NCI-H460 (cell line): ENCODE measurements around the gene ARF1. TPM values are rescaled to one million over a fixed set of nuclear protein-coding genes. Genes with fewer than 3 reads are reported as not detected.

Experiments
- DNase-seq: peaks from one replicate; pipeline ENCODE4 v3.0.0-alpha.2; 2016; ENCODE audit warnings: low read depth; ENCODE audit errors: extremely low read depth
- polyA plus RNA-seq: library from polyadenylated mRNA; depleted of rRNA; stranded (reverse); fragments of >200 nt; gene quantifications from 2 replicates; pipeline ENCODE4 v1.2.3, GENCODE V29; 2014; cell fraction: nucleus; rRNA removed
- total RNA-seq: library from RNA; depleted of rRNA; stranded (reverse); fragments of >200 nt; shearing (Covaris generic); gene quantifications from 2 replicates; pipeline ENCODE4 v1.2.3, GENCODE V29; 2014; rRNA removed

The ARF1 gene
- total RNA-seq = 318 and 373 TPM in 2 replicates
- 199 and 245 TPM in 2 replicates for polyA plus RNA-seq

DNA sequence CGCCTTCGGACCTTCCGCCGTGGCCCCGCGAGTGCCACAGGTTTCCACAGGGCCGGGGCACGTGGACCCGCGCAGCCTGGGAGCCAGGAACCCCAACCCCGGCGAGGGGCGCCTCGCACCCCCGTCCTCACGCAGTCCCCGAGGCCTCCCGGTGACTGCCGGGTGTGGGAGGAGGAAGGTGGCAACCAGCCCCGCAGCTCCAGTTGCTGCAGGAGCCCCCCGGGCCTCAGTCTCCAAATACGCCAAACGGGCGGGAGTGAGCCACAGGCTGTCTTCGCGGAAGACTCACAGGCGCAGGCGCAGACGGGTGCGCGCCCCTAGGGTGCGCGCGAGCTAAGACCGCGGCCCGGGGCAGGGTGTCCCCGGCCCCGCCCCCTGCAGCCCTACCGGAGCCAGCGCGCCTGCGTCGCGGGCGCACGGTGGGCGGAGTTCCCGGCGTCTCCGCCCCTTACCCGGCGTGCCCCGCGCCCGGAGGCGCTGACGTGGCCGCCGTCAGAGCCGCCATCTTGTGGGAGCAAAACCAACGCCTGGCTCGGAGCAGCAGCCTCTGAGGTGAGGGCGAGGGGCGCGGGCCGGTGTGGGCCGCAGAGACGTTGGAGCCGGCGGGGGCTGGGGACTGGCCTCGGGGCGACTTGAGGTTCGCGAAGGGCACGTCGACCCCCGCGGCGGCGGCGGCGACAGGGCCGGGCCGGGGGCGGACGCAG is at the start of gene ARF1:
TSS of gene ARF1 (plus strand) at position 495 of the 704 bp plus-strand sequence. CDS start 14,407 bp downstream, outside the sequence.
- DNase-seq = peak; percentile 97

DNA sequence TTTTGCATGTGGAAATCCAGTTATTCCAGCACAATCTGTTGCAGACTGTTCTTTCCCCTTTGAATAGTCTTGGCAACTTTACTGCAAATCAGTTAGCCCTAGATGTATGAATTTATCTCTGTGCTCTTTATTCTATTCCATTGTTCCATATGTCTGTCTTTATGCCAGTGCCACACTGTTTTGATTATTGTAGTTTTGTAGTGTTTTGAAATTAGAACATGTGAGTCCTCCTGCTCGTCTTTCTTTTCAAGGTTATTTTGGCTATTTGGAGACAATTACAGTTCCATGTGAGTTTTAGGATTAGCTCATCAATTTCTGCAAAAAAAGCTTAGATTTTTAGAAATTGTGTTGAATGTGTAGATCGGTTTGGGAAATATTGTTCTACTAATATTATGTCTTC is 49.1 kb upstream of the ARF1 start:
- DNase-seq = no peak

DNA sequence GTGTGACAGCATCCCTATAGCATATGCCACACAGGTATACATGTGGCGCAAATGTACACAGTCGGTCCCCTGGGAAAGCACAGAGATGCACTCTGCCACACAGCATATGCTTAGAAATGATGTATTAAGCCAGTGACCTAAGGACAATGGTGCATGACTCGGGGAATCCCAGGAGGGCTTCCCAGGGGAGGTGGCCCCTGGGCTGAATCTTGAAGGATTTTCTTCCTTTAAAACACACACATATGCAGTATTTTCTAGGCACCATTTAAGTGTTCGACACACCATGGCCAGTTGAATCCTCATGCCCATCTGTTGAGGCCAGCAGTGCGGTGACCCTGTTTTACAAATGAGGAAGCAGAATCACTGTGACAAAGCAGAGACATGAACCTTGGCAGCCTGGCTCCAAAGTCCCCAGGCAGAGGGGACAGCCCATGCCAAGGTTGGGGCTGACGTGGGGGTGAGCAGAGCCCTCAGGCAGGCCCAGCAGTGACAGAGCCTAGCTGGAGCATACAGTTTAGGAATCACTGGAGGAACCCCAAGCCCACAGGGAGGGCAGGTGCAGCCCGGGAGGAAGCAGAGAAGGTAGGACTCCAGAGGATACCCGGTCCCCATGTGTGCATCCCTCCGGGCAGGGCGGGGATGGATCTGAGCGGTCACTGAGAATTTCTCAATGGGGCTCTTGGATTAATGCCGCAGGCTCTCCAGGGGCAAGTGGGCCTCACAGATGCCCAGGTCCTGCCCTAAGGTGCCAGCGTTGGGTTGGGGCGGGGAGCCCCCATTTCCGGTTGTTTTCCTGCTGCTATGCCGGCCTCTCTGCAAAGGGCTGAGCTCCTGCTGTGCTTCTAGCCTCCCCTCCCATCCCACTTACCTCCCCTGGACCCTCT is 47.3 kb upstream of the ARF1 start:
- DNase-seq = no peak

DNA sequence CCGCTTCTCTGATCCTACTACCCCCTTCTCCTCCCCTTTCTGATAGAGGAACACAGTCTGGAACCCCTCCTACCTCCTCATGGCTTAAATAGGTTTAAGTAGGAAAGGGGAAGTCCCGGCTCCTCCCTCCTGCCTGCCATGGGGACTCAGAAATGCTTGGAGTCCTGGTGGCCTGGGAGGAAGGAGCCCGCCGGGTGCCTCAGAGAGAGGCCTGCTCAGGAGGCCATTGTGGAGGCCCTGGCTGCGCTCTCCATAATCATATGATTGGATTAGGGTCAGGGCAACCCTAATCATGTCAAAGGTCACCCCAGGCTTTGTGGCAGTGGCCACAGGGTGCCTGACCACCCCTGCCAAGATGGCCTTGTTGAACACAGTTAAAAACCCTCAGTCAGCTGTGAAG is 46.7 kb upstream of the ARF1 start:
- DNase-seq = no peak

DNA sequence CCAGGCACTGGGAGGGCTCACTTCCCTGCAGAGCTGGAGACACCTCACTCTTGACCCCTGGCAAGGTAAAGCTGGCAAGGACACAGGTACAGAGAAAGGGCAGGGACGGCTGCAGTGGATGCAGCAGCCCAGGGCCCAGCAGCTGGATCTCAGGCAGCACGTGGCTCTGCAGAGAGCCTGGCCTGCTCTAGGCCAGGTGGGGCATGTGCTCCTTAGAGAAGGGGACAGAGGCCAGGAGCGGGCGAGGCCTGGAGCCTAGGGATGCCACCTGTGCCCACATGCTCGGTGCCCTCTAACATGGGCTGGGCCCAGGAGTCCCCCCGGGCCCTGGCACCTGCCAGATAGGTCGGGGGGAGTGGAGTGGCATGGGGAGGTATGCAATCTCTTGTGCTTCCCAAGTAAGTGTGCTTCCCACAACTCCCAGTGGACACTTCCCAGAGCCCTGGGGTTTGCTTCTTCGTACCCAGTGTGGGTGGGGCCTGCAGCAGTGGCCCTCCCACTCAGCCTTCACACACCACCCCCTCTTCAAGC is 45.7 kb upstream of the ARF1 start:
- DNase-seq = no peak

DNA sequence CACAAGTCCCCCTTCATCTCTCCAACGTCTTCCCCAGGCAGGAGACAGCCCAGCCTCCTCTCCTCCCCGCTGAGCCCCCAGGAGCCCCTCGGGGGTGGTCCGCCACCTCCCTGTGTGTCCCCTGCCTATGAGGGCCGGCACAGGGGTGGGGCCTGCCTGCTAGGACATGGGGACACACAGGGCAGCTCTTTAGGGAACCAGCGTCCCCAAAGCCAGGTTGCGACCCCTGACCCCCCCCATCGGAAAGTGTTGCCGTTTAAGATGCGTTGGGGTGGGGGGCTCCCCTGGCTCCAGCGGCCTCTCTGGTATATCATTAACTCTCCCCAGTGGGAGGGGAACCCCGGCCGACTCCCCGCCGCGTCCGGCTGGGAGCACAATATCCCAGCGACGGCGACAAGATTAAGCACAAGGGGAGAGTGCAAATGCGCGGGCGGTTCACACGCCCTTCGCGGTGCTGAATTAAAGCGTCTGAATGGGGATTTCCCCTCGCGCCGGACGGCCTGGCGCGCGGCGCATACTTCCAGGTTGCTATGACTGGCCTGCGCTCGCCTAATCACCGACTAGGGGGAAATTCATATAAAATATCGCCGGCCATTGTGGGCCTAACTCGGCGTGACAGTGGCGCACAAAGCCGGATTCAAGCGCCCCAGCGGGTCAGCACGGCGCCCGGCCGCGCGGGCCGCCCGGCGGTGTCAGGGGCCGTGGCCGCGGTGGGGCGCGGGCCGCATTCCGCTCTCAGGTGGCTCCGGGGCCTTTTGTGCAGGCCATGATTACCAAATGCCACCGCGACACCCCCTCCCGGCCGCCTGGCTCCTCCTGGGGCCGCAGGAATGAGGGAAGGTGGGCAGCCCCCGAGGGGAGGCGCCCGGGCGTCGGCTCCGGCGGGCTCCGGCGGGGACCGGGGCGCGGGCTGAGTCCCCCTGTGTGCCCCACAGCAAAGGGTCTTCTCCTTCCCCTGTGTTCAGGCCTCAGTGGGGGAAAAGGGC is 44.8 kb upstream of the ARF1 start:
- no peak for DNase-seq

DNA sequence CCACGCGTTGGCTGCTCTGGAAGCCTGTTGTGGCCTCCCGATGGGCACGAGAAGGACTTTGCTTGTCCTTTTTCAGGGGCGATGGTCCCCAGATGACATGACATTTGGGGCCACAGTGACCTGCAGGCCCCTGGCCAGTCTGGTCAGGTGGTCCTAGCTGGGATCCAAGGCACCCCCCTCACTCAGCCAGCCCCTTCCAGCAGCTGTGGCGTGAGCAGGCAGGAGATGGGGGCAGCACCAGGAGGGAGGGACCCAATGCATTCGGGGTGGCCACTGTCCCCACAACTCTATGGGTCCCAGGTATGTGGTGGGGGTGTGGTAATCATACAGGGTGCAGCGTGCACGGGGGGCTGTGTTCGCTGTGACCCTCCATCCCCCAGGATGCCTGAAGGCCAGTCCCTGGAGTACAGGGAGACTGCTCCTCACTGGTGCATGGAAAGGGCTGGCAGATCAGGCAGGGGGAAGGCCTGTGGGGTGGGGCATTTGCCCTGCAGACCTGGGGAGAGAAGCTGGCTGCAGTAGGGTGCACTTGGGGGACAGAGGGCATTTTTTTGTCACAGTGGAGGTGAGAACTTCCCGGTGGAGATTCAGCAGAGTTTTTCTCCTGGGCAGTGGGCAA is 44.0 kb upstream of the ARF1 start:
- DNase-seq = no peak

DNA sequence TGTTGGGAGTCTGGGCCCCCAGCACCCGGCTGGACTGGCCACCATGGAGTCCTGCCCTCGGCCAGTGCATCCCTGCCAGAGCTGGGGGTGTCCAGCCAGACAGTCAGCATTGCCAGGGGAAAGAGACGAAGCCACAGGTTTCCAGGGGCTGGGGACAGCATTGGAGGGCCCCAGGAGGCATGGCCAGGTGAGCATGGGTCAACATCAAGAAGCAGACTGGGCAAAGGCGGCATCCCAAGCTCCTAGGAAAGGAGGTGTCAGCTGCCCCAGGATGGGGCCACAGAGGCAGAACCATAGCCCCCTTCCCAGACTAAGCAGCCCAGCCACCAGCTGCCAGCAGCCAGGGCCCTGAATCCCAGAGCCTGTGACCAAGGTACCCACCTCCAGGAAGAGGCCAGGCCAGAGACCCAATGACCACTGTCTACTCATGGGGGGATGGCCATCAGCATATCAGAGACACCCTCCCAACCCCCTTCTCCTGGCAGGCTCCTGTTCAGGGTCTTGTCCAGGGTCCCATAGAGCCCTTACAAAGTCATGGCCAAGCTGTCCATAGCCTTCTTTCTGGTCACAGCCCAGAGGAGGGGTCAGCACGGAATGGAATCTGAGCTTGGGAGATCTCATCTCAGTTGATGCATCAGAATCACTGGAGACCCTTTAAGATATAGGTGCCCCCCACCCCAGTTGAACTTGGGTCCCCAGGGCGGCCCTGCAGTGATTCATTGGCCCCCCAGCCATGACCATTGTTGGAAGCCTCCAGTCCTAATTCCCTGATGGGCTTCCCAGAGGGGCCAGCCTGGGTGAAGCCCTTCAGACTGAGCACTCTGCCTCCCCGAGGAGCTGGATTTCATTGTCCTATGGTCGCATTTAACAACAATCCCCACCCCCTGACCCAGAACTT is 43.3 kb upstream of the ARF1 start:
- no peak for DNase-seq

DNA sequence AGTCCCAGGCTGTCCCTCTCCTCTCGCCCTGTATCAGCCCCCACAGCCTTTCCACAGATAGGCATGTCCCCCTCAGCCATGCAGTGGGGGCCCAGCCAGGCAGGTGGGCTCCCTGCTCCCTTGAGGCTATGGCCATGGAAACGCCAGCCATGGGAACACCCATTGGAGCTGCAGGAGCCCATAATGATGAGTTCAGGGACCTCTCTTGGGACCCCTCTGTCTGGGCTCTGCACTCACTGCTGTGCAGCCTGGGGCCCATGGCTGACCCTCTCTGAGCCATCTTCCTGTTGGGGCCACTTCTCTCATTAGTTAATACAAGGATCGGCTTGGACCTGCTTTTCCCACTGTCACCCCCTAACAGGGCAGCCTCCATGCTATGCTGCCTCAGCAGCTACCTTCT is 42.5 kb upstream of the ARF1 start:
- DNase-seq = no peak

DNA sequence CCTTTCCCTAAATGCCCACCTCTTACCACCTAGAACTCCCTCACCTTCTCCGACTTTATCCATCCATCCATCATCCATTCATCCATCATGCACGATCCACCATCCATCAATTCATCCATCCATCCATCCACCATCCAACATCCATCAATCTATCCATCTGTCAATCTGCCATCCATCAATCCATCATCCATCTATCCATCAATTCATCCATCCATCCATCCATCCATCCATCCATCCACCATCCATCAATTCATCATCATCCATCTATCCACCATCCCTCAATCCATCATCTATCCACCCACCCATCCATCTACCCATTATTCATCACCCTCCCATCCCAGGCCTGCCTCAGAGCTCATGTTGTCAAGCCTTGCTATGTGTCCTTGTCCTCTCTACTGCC is 41.2 kb upstream of the ARF1 start:
- no peak for DNase-seq

DNA sequence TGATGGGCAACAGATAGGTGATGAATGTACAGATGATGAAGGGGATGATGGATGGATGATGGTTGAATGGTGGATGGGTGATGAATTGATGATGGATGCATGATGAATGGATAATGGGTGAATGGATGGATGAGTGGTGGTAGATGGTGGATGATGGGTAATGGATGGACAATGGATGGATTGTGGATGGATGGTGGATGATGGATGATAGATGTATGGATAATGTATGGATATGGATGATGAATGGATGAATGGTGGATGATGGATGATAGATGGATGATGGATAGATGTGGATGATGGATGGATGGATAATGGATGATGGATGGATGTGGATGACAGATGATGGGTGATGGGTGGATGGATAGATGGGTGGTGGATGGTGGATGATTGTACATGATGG is 40.0 kb upstream of the ARF1 start:
- no peak for DNase-seq

DNA sequence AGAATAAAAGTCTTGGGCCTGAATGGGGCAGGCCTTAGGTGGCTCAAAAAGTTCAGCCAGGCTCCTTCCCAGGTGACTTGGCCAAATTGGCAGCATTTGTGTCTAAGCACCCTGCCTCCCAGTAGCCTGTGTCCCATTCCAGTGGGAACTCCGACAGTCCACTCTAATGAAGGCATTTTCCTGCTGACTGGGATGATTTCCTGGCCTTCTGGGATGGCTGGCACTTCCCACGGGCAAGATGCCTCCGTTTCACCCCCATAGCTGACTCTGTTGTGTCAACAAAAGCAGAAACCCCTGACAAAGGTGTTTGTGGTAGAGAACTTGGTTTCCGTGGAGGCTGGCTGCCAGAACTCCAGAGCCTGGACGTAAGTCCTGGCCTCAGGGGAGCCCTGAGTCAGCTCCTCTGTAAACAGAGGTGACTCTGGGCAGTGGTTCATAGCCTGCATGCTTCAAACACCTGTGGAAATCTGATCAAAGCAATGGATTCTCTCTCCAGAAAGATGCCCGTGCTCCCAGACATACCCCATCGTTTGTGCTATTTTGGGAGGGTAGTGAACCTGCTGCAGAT is 39.1 kb upstream of the ARF1 start:
- no peak for DNase-seq

DNA sequence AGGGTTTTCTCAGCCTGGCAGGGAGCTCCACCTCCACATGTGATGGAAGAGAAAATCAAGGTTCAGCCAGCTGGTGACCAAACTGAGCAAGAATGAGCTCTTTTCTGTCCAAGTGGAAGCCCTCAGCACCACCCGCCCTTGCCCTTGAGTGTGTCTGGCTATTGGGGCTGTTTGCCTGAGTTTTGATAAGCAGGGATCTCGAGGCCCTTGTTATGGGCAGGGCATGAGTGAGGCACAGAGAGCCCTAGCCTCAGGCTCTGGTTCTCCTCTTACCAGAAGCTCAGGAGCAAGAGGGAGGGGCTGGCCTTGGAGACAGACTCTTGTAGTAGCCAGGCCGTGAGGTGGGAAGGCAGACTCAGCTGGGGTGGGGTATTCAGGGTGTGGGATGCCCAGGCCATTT is 37.5 kb upstream of the ARF1 start:
- no peak for DNase-seq

DNA sequence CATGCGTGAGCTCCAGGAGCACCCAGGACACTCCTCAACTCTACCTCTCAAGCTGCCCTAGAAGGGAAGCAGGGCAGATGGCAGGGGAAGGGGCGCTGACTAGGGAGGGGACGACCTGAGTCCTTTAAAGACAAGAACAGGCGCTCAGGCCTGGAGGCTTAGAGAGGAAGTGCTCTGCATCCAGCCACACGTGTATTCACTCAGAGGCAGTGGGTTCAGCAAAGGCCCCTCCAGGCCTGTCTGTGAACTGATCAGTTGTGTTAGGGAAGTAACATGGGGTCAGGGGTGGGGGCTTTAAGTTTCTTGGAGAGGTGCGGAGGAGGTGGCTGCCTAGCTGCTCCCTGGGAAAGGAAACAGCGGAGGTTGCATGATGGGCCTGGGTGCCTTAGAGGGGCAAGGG is 37.1 kb upstream of the ARF1 start:
- no peak for DNase-seq

DNA sequence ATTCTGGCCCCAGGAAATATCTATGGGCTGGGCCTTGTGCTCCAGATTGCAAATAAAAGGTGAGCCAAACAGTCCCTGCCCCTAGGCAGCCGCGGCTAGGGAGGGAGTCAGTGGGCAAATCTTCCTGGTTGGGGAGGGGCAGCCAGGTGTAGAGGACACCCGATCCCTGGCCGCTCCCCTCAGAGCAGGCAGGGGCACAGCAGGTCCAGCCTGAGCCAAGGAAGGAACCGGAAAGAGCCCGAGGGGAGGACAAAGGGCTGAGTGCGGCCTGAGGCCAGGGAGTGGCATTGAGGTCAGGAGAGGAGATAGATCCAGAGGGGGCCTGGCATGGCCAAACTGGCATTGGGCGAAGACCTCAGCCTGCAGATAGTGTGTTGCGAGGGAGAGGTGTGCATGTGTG is 36.6 kb upstream of the ARF1 start:
- DNase-seq = no peak

DNA sequence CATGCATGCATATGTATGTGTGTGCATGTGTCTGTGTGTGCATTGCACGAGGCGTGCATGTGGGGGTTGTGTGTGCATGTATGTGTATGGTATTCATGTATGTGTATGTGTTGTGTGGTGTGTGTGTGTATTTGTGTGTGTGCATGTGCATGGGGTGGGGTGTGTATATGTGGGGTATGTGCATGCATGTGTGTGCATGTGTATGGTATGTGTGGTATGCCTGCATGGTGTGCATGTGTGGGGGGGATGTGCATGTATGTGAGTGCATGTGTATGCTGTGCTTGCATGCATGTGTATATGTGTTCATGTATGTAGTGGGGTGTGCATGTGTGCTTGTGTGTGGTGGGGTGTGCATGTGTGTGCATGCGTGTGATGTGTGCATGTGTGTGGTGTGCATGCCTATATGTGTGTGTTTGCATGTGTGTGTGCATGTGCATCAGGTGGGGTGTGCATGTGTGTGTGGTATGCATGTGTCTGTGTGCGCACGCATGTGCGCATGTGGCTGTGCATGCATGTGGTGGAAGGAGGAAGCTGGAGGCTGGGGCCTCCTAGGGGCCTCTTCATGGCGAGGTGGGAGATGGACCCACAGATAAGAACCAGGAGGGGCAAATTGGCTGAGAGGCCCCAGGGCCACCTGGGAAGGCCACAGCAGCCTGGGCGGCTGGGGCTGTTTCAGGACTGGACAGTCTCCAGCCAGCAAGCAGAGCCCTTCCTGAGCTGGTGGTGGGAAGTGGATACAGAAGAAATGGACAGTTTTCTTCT is 35.9 kb upstream of the ARF1 start:
- no peak for DNase-seq

DNA sequence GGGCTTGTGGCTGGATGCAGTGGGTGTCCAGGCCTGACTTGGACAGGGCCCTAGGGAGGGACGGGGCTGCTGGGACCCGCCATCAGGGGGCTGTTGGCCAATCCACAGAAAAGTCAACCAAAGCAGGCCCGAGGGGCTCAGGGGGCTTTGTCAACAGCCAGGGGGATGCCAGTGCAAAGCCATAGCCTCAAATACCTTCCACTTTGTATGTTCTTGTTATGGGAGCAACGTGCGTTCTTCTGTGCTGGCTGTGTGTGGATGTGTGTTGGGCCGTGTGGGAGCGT is 35.4 kb upstream of the ARF1 start:
- no peak for DNase-seq

DNA sequence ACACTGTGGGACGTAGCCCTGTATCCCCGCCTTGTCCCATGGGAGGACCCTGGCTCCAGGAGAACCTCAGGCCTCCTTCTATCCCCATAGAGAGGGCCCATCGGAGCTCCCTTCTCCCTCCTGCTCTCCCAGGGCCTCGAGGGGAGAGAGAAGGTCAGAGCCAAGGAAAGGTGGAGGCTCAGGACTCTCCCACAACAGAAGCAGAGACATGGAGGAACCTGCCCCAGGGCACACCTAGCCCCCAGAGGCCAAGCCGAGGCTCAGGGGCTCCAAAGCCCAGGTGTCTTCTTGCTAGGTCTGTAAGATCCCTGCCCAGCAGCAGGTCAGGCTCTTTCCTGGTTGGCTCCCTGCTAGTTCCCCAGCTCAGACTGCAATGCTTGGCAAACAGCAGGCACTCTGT is 34.4 kb upstream of the ARF1 start:
- no peak for DNase-seq
